NCI-H2227 (cell line): Measurements from ENCODE around the gene ARNT2.
A peak's percentile ranks its signal among the peaks of the same experiment; 100 is the strongest.

Experiments
- DNase-seq: peaks from one replicate; lab custom pipeline; 2025; ENCODE audit not compliant: unreplicated experiment; lab: John Stamatoyannopoulos, UW

The ARNT2 gene

GRCh38 chr15:80441041-80441440 is 36.9 kb downstream of the ARNT2 start:
- DNase-seq = no peak

- DNase-seq = no peak
Observed at GRCh38 chr15:80441714-80442113, 37.5 kb downstream of the ARNT2 start.

GRCh38 chr15:80442728-80443403 is 38.7 kb downstream of the ARNT2 start:
- no peak for DNase-seq

- no peak for DNase-seq
Observed at GRCh38 chr15:80444680-80445251, 40.6 kb downstream of the ARNT2 start.

- DNase-seq = no peak
Observed at GRCh38 chr15:80445300-80446041, 41.3 kb downstream of the ARNT2 start.

GRCh38 chr15:80447077-80447476 is 42.9 kb downstream of the ARNT2 start:
- DNase-seq = no peak

- DNase-seq = no peak
Observed at GRCh38 chr15:80449825-80450224, 45.6 kb downstream of the ARNT2 start.

- DNase-seq = no peak
Observed at GRCh38 chr15:80450811-80451321, 46.7 kb downstream of the ARNT2 start.

DNA sequence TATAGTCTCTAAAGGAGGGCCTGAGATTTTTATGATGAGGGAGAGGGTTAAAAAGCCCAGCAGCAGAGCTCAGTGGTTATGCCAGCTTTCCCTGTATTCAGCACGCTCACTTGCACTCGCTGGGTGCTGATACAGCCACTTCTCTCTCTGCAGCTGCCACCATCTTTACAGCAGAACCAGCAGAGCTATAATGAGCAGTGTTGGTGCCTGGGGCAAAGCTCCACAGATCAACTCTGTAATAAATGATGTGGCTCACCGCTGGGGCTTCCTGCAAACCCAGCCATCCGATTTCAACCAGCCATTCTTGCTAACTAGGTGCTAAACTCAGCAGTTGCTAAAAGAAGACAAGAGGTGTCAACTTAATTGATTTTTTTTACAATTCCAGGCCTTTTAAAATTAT is 48.0 kb downstream of the ARNT2 start:
- DNase-seq = no peak

- DNase-seq = no peak
Observed at GRCh38 chr15:80455051-80455648, 51.0 kb downstream of the ARNT2 start.

- peak; percentile 70 for DNase-seq
Observed at GRCh38 chr15:80455668-80456442, 51.7 kb downstream of the ARNT2 start.

DNA sequence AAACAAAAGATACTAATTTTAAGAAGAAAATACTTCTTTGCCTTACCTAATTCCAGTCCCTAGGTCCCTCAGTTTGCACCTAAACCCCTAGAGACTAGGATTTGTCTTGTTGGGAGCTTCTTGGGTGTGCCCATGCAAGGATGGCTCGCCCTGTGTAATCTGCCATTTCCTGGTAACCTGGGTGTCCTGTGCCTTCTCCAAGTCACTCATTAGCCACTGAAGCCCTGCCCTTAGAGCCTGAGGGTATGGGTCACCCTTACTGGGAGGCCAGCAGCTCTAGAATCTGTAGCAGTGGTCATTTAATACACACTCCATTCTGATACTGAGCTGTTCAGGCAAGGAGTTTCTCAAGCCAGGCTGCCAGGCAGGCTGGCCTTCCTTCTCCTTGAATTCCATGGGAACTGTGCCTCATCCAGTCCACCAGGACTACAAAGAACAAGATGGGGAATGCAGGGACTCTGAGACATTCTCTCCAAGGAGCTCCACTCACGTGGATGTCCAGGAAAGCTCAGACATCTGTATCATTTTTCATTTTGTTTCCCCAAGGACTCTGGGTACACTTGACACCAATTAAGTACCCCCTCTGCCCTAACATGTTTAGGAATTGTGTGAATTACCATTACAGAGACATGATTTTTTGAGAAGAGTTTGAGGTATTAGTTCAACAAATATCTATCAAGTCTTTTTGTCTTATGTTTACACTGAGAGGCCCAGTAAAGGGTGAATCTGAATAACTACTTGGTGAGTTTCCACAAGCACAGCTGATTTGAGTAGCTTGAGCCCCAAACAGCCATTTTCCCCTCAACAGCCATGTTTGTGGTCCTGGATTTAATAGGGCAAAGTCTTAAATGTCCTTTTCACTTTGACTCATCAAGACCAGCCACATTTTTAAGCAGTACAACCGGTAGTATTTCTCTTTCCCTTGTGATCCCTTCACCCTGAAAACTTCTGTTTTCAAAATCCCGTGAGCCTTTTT is 52.6 kb downstream of the ARNT2 start:
- DNase-seq = no peak

DNA sequence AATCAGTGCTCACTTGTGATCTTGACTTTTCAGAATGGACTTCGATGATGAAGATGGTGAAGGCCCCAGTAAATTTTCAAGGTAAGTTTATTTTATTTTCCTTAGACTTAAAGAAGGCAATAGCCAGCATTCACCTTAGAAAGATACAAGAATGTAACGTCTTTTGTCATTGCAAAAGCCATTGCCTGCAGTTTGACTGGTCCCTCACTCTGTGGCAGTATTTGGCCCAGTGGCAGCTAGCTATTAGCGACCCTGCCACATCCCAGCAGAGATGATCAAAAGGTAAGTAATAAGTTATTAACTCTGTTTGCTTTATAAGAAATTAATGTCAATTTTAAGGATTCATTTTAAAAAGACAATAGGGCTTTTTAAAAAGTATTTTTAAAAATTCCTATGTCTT is 53.7 kb downstream of the ARNT2 start:
- no peak for DNase-seq

- DNase-seq = no peak
Observed at GRCh38 chr15:80458580-80458979, 54.4 kb downstream of the ARNT2 start.

- no peak for DNase-seq
Observed at GRCh38 chr15:80459380-80459779, 55.2 kb downstream of the ARNT2 start.

DNA sequence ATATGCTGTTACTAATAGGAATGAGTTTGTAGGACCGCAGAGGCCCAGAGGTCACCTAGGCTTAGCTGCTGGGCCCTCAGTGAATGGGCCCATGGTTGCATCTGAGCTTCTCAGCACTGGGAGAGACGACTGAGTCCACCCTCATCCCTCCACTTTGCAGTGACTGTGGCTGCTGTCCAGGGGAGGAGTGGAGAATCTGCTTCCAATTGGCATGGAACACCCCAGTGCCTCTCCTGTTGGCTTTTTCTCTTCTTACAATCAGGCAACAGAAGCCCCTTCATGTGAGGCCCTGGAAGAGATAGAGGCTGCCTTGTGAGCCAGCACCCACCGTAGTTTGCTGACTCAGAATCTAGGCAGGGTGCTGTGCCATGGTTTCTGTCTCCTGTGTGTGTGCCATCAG is 55.6 kb downstream of the ARNT2 start:
- DNase-seq = no peak

- no peak for DNase-seq
Observed at GRCh38 chr15:80461356-80462095, 57.3 kb downstream of the ARNT2 start.

DNA sequence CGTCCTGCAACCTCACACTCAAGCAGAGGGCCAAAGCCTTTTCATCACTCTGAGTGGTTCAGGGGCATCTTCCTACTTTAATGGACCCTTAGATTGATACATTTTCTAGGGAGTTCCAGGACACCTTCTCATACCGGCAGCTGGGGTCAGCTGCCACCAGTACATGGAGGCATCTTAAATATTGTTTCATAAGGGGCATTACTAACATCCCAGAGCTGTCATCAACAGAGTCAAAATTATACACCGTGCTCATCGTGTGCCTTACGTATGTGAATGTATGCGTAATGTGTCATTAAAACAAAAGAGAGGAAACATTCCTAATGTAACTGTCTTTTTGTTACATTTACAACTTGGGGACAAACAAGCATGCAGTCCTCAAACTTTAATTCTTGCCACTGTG is 57.9 kb downstream of the ARNT2 start:
- no peak for DNase-seq

DNA sequence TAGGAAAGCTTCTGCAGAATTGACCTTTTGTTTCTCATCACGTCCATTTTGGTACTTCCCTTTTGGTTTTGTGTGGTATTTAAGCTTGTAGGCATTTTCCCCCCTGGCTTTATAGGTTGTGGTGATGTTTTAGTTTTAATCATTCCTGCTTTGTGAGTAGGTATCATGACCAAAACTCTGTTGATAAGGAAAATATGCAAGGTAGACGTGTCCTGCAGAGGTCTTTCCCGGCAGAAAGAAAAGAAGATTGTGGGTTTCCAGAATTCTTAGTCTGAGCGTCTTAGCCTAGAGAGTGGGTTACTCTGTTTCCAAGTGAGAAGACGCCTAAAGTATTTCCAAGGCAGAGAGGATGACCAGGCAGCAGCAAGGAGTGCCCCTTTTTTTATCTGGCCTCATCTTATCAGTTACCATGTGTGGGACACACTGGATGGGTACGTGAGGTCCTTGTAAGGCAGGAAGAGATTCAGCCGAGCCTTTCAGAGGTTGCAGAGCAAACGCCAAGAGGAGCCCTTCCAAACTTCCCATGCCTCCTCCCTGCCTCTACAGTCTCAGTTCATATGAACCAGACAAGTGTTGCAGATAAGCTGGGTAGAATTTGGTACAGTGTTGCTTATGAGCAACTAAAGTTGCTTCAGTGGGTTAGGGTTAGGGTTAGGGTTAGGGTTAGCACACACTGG is 58.8 kb downstream of the ARNT2 start:
- no peak for DNase-seq
